Mesendoderm (in vitro differentiated cells): ENCODE data around the gene MMP8.

Source experiments
- DNase-seq: peaks from one replicate; pipeline ENCODE4 v3.0.0; 2013
- H2AK5ac ChIP-seq: 2 replicates; pipeline ENCODE4 v1.6.1; 2013; ENCODE audit warnings: low read length, inconsistent platforms
- H2BK120ac ChIP-seq: 2 replicates; pipeline ENCODE4 v1.6.1; 2013; ENCODE audit warnings: low read depth, mild to moderate bottlenecking, low read length, moderate library complexity, mixed read lengths
- H2BK15ac ChIP-seq: replicated peaks from 2 replicates; pipeline ENCODE4 v1.6.1; 2013; ENCODE audit warnings: low read depth, mild to moderate bottlenecking, moderate library complexity
- H2BK5ac ChIP-seq: 2 replicates; pipeline ENCODE4 v1.6.1; 2013; ENCODE audit warnings: low read length, inconsistent platforms
- H3K18ac ChIP-seq: 2 replicates; pipeline ENCODE4 v1.6.1; 2013; ENCODE audit warnings: mild to moderate bottlenecking, low read length, mixed read lengths
- H3K23ac ChIP-seq: one replicate; pipeline ENCODE4 v1.6.1; 2013; ENCODE audit warnings: low read length
- H3K27ac ChIP-seq: 2 replicates; pipeline ENCODE4 v1.5.1; 2013; ENCODE audit warnings: low read depth, mild to moderate bottlenecking, inconsistent platforms, low read length, moderate library complexity
- H3K27me3 ChIP-seq: 2 replicates; pipeline ENCODE4 v1.6.1; 2013; ENCODE audit warnings: low read length, control low read depth, mild to moderate bottlenecking, inconsistent platforms; ENCODE audit not compliant: insufficient read depth, poor library complexity
- H3K36me3 ChIP-seq: 2 replicates; pipeline ENCODE4 v1.6.1; 2013; ENCODE audit warnings: low read length, inconsistent platforms; ENCODE audit not compliant: control insufficient read depth, insufficient read depth
- H3K4ac ChIP-seq: one replicate; pipeline ENCODE4 v1.6.1; 2013; ENCODE audit warnings: low read depth, mild to moderate bottlenecking, low read length, moderate library complexity
- H3K4me1 ChIP-seq: 2 replicates; pipeline ENCODE4 v1.6.1; 2013; ENCODE audit warnings: low read depth, low read length, inconsistent platforms; ENCODE audit not compliant: control insufficient read depth
- H3K4me2 ChIP-seq: 2 replicates; pipeline ENCODE4 v1.6.1; 2013; ENCODE audit warnings: low read length
- H3K4me3 ChIP-seq: 2 replicates; pipeline ENCODE4 v1.5.1; 2013; ENCODE audit warnings: mild to moderate bottlenecking, low read length
- H3K56ac ChIP-seq: one replicate; pipeline ENCODE4 v1.6.1; 2013; ENCODE audit warnings: low read length
- H3K79me1 ChIP-seq: 2 replicates; pipeline ENCODE4 v1.6.1; 2013; ENCODE audit warnings: low read length, inconsistent platforms
- H3K79me2 ChIP-seq: 2 replicates; pipeline ENCODE4 v1.6.1; 2013; ENCODE audit warnings: mild to moderate bottlenecking, low read length; ENCODE audit not compliant: control insufficient read depth, insufficient read depth
- H3K9ac ChIP-seq: 2 replicates; pipeline ENCODE4 v1.6.1; 2013; ENCODE audit warnings: low read length, inconsistent platforms
- H4K5ac ChIP-seq: one replicate; pipeline ENCODE4 v1.6.1; 2013; ENCODE audit warnings: low read length
- H4K8ac ChIP-seq: one replicate; pipeline ENCODE4 v1.6.1; 2013; ENCODE audit warnings: low read depth, mild to moderate bottlenecking, control low read depth, low read length, moderate library complexity
- WGBS: extraction: QIAGEN DNeasy Blood & Tissue Kit; methylation state at CpG from one replicate; pipeline ENCODE4 v1.1.7; 2013; ENCODE audit warnings: low lambda C conversion rate, missing lambda C conversion rate; ENCODE audit not compliant: insufficient coverage; ENCODE audit errors: extremely low coverage; 5-methylcytosine and 5-hydroxymethylcytosine counted together

MMP8 gene

GRCh38 chr11:102719620-102720277 is 5.0 kb downstream of the MMP8 start:
- H2BK5ac ChIP-seq, result no peak overlapping the region
- H3K18ac ChIP-seq, result no peak overlapping the region
- DNase-seq, result no peak
- no peak overlapping the region for H3K27ac ChIP-seq
- no peak overlapping the region for H3K23ac ChIP-seq
- H3K4me2 ChIP-seq, result no peak overlapping the region
- H4K5ac ChIP-seq, result no peak overlapping the region
- H3K9ac ChIP-seq, result no peak overlapping the region
- no peak overlapping the region for H4K8ac ChIP-seq
- no CpG with 5 or more reads among the region's 4 CpGs for WGBS
- H3K4me3 ChIP-seq, result no peak overlapping the region
- H3K4ac ChIP-seq, result no peak overlapping the region
- no peak overlapping the region for H2BK120ac ChIP-seq
- H3K56ac ChIP-seq, result no peak overlapping the region
- H2BK15ac ChIP-seq, result no peak overlapping the region
- no peaks in the 10 kb centered on the region for H3K79me2 ChIP-seq
- H3K36me3 ChIP-seq, result no peaks in the 10 kb centered on the region
- no peaks in the 10 kb centered on the region for H3K27me3 ChIP-seq
- no peaks in the 10 kb centered on the region for H3K4me1 ChIP-seq
- H2AK5ac ChIP-seq, result no peak overlapping the region
- H3K79me1 ChIP-seq, result no peaks in the 10 kb centered on the region

- Histone ChIP-seq H3K23ac (no peak overlapping the region), H3K4ac (no peak overlapping the region), H3K56ac (no peak overlapping the region), H3K36me3 (no peaks in the 10 kb centered on the region), H3K79me1 (no peaks in the 10 kb centered on the region), H2BK120ac (no peak overlapping the region), H2BK15ac (no peak overlapping the region), H3K4me2 (no peak overlapping the region), H3K4me1 (no peaks in the 10 kb centered on the region), H2AK5ac (no peak overlapping the region), H2BK5ac (no peak overlapping the region), H3K27me3 (no peaks in the 10 kb centered on the region), H3K27ac (no peak overlapping the region), H4K8ac (no peak overlapping the region), H3K79me2 (no peaks in the 10 kb centered on the region), H4K5ac (no peak overlapping the region), H3K18ac (no peak overlapping the region), H3K4me3 (no peak overlapping the region), H3K9ac (no peak overlapping the region)
- DNase-seq, result no peak
Observed at GRCh38 chr11:102717280-102717679, 7.5 kb downstream of the MMP8 start.

GRCh38 chr11:102716527-102716926 is 8.2 kb downstream of the MMP8 start:
- Histone ChIP-seq H2BK15ac (no peak overlapping the region), H2BK5ac (no peak overlapping the region), H3K27me3 (no peaks in the 10 kb centered on the region), H3K18ac (no peak overlapping the region), H2AK5ac (no peak overlapping the region), H4K8ac (no peak overlapping the region), H4K5ac (no peak overlapping the region), H2BK120ac (no peak overlapping the region), H3K79me1 (no peaks in the 10 kb centered on the region), H3K4ac (no peak overlapping the region), H3K9ac (no peak overlapping the region), H3K56ac (no peak overlapping the region), H3K27ac (no peak overlapping the region), H3K36me3 (no peaks in the 10 kb centered on the region), H3K4me2 (no peak overlapping the region), H3K79me2 (no peaks in the 10 kb centered on the region), H3K23ac (no peak overlapping the region), H3K4me1 (no peaks in the 10 kb centered on the region), H3K4me3 (no peak overlapping the region)
- DNase-seq, result no peak
- no CpG with 5 or more reads among the region's 1 CpG for WGBS

GRCh38 chr11:102712137-102712536 is 12.6 kb downstream of the MMP8 start:
- H3K36me3 ChIP-seq, result no peaks in the 10 kb centered on the region
- no peak overlapping the region for H4K5ac ChIP-seq
- no peaks in the 10 kb centered on the region for H3K79me2 ChIP-seq
- no peak overlapping the region for H3K56ac ChIP-seq
- no peak overlapping the region for H2AK5ac ChIP-seq
- no peak overlapping the region for H3K4ac ChIP-seq
- no peak for DNase-seq
- H2BK120ac ChIP-seq, result no peak overlapping the region
- H4K8ac ChIP-seq, result no peak overlapping the region
- H3K23ac ChIP-seq, result no peak overlapping the region
- no peaks in the 10 kb centered on the region for H3K27me3 ChIP-seq
- no peak overlapping the region for H3K27ac ChIP-seq
- H3K18ac ChIP-seq, result no peak overlapping the region
- no peak overlapping the region for H3K4me2 ChIP-seq
- H2BK5ac ChIP-seq, result no peak overlapping the region
- H3K79me1 ChIP-seq, result no peaks in the 10 kb centered on the region
- no CpG with 5 or more reads among the region's 3 CpGs for WGBS
- no peak overlapping the region for H2BK15ac ChIP-seq
- H3K4me1 ChIP-seq, result no peaks in the 10 kb centered on the region
- H3K9ac ChIP-seq, result no peak overlapping the region
- no peak overlapping the region for H3K4me3 ChIP-seq

GRCh38 chr11:102709201-102709945 is 15.4 kb downstream of the MMP8 start:
- Histone ChIP-seq H3K56ac (no peak overlapping the region), H3K27me3 (no peaks in the 10 kb centered on the region), H2BK120ac (no peak overlapping the region), H2BK15ac (no peak overlapping the region), H3K36me3 (no peaks in the 10 kb centered on the region), H3K4ac (no peak overlapping the region), H2BK5ac (no peak overlapping the region), H3K4me2 (no peak overlapping the region), H4K8ac (no peak overlapping the region), H3K4me1 (no peaks in the 10 kb centered on the region), H3K4me3 (no peak overlapping the region), H3K23ac (no peak overlapping the region), H3K27ac (no peak overlapping the region), H3K79me1 (no peaks in the 10 kb centered on the region), H3K18ac (no peak overlapping the region), H3K9ac (no peak overlapping the region), H2AK5ac (no peak overlapping the region), H3K79me2 (no peaks in the 10 kb centered on the region), H4K5ac (no peak overlapping the region)
- WGBS, result no CpG with 5 or more reads among the region's 2 CpGs
- no peak for DNase-seq

GRCh38 chr11:102708654-102709053 is 16.1 kb downstream of the MMP8 start:
- Histone ChIP-seq H3K36me3 (no peaks in the 10 kb centered on the region), H3K9ac (no peak overlapping the region), H2BK120ac (no peak overlapping the region), H3K79me2 (no peaks in the 10 kb centered on the region), H3K4me3 (no peak overlapping the region), H3K79me1 (no peaks in the 10 kb centered on the region), H4K5ac (no peak overlapping the region), H2BK5ac (no peak overlapping the region), H3K4me2 (no peak overlapping the region), H3K18ac (no peak overlapping the region), H2BK15ac (no peak overlapping the region), H4K8ac (no peak overlapping the region), H2AK5ac (no peak overlapping the region), H3K27ac (no peak overlapping the region), H3K4me1 (no peaks in the 10 kb centered on the region), H3K23ac (no peak overlapping the region), H3K56ac (no peak overlapping the region), H3K4ac (no peak overlapping the region), H3K27me3 (no peaks in the 10 kb centered on the region)
- no CpG with 5 or more reads among the region's 4 CpGs for WGBS
- no peak for DNase-seq
